Spleen (tissue), 7 donors: ENCODE data around the gene USP7.

Experiments
- CTCF ChIP-seq, 11 experiments: fragments of 200-600 bp in 7 of 11; fragments of 450-650 bp in 4 of 11; sonication (generic) in 4 of 11; IDR thresholded peaks in 8 of 11; conservative IDR thresholded peaks in 3 of 11; 1 replicate in 7 of 11; 2 replicates in 4 of 11; pipeline versions ENCODE4 v1.4.0 to v1.8.0; 2016 to 2021; ENCODE audit warnings: antibody characterized with exemption in 11 of 11, inconsistent platforms in 4 of 11, mild to moderate bottlenecking in 1 of 11
- POLR2A ChIP-seq, 3 donors: fragments of 450-650 bp; IDR thresholded peaks; one replicate each; pipeline ENCODE4 v1.5.1; 2017; ENCODE audit warnings: antibody characterized with exemption in 3 of 3, mild to moderate bottlenecking in 1 of 3
- donor health status: DM: no; HTN: no; CAD: no; lungs with moderate emphysema.
- donor health status: DM: no; HTN: no; CAD: no.
- donor health status: DM: no; HTN: no; CAD: no.

DNA sequence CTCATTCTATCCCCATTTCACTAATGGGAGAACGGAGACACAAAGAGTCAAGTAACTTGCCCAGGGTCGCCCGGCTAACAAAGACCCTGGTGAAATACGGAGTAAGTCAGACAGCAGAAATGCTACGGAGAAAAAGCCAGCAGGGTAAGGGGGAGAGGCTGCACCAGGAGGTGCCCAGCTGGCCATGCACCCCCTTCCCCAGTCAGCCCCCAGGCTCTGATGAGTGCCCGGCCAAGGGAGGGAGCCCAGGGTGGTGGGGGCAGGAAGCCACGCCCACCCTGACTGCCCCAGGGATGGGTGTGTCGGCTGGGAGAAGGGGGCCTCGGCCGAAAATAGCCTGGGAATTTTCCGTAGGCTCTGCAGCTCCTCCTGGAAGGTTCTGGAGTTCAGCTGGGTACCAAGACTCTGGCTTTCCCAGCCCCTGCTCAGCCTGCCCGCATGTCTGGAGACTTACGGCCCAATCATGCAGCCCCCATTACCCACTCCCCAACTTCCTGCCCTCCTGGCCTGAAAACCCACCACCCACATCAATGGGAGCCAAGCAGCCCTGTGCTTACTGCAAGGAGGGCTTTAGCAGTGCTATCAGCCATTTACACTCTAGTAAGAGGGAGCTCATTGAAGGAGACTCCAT, 99.1 kb downstream of the USP7 start:
- no peak for TF ChIP-seq POLR2A (IDR thresholded peaks at IDR 0.05)
- TF ChIP-seq CTCF (IDR thresholded peaks at IDR 0.05 in 8 of 11, conservative IDR thresholded peaks at IDR 0.05 in 3 of 11), result no peak
